ENCODE results near the gene MYCBPAP.

DNA sequence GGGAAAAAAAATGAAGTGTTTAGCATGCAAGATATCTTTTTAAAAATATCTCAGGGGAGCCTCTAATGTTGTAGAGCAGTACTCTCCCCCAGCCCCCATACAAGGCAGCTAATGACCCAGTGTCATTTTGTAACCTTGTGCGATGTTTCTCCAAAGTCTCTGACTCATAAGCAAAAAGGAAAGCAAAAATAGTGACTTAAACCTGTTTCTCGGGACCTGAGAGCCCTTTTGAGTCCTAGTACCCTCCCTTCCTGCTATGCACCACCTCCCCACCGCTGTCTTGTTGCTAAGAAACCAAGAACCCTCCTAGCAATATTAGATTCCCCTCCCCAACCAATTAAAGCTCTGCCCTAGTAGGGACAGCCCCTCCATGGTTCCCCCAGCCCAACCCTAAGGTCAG is 2.8 kb downstream of the MYCBPAP start:
- no peak for TF ChIP-seq POLR2A (IDR thresholded peaks at IDR 0.05)
- TF ChIP-seq, protein P1, sequence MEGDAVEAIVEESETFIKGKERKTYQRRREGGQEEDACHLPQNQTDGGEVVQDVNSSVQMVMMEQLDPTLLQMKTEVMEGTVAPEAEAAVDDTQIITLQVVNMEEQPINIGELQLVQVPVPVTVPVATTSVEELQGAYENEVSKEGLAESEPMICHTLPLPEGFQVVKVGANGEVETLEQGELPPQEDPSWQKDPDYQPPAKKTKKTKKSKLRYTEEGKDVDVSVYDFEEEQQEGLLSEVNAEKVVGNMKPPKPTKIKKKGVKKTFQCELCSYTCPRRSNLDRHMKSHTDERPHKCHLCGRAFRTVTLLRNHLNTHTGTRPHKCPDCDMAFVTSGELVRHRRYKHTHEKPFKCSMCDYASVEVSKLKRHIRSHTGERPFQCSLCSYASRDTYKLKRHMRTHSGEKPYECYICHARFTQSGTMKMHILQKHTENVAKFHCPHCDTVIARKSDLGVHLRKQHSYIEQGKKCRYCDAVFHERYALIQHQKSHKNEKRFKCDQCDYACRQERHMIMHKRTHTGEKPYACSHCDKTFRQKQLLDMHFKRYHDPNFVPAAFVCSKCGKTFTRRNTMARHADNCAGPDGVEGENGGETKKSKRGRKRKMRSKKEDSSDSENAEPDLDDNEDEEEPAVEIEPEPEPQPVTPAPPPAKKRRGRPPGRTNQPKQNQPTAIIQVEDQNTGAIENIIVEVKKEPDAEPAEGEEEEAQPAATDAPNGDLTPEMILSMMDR (IDR thresholded peaks at IDR 0.05 in 4 of 5, conservative IDR thresholded peaks at IDR 0.05 in 1 of 5): no peak
